NCI-H187 treated with DMSO at 0.1 percent for 48 hours (cell line): ENCODE measurements around the gene DOCK10.
"Not testable (repeated sequence)": the region's sequence is repeated elsewhere in the genome, so short reads cannot be mapped to it uniquely, and the experiment has no call there.

Source experiments
- DNase-seq: peaks from one replicate; lab custom pipeline; 2025; lab: John Stamatoyannopoulos, UW

The DOCK10 gene

GRCh38 chr2:224946895-224947294 is 95.4 kb downstream of the DOCK10 start:
- no peak for DNase-seq

- DNase-seq, result no peak
These were observed 97.3 kb downstream of the DOCK10 start for GRCh38 chr2:224944707-224945547.

GRCh38 chr2:224943601-224944041 is 98.6 kb downstream of the DOCK10 start:
- DNase-seq, result not testable (repeated sequence)

- no peak for DNase-seq
These were observed 100.3 kb downstream of the DOCK10 start for GRCh38 chr2:224941960-224942359.

GRCh38 chr2:224940618-224941017 is 101.7 kb downstream of the DOCK10 start:
- no peak for DNase-seq

GRCh38 chr2:224938651-224939182 is 103.6 kb downstream of the DOCK10 start:
- DNase-seq, result no peak

GRCh38 chr2:224937887-224938286 is 104.4 kb downstream of the DOCK10 start:
- no peak for DNase-seq

- DNase-seq, result no peak
These were observed 107.6 kb downstream of the DOCK10 start for GRCh38 chr2:224934526-224935188.

GRCh38 chr2:224933431-224933830 is 108.8 kb downstream of the DOCK10 start:
- no peak for DNase-seq

GRCh38 chr2:224932522-224932921 is 109.7 kb downstream of the DOCK10 start:
- DNase-seq, result no peak

- DNase-seq, result no peak
These were observed 110.3 kb downstream of the DOCK10 start for GRCh38 chr2:224931956-224932355.

- DNase-seq, result no peak
These were observed 111.3 kb downstream of the DOCK10 start for GRCh38 chr2:224930990-224931389.

- no peak for DNase-seq
These were observed 112.1 kb downstream of the DOCK10 start for GRCh38 chr2:224930124-224930523.

GRCh38 chr2:224929512-224929911 is 112.8 kb downstream of the DOCK10 start:
- no peak for DNase-seq

GRCh38 chr2:224927646-224928173 is 114.6 kb downstream of the DOCK10 start:
- no peak for DNase-seq

- no peak for DNase-seq
These were observed 115.3 kb downstream of the DOCK10 start for GRCh38 chr2:224927011-224927410.

- DNase-seq, result no peak
These were observed 116.5 kb downstream of the DOCK10 start for GRCh38 chr2:224925810-224926100.

GRCh38 chr2:224925061-224925809 is 117.0 kb downstream of the DOCK10 start:
- DNase-seq, result no peak

- DNase-seq, result no peak
These were observed 117.6 kb downstream of the DOCK10 start for GRCh38 chr2:224924631-224925030.

GRCh38 chr2:224922142-224922727 is 120.0 kb downstream of the DOCK10 start:
- DNase-seq, result no peak

- no peak for DNase-seq
These were observed 122.7 kb downstream of the DOCK10 start for GRCh38 chr2:224919472-224920110.
